HG03103 (cell line): ENCODE measurements around the gene PPP1R1B.

ENCODE experiments used
- ATAC-seq: cut with Tn5 transposase; IDR thresholded peaks from one replicate; pipeline ENCODE4 v1.9.1; 2021; ENCODE audit warnings: low read depth; ENCODE audit not compliant: unreplicated experiment

Gene PPP1R1B

GRCh38 chr17:39666231-39666600 lies 39.5 kb downstream of the PPP1R1B start:
- no peak for ATAC-seq

DNA sequence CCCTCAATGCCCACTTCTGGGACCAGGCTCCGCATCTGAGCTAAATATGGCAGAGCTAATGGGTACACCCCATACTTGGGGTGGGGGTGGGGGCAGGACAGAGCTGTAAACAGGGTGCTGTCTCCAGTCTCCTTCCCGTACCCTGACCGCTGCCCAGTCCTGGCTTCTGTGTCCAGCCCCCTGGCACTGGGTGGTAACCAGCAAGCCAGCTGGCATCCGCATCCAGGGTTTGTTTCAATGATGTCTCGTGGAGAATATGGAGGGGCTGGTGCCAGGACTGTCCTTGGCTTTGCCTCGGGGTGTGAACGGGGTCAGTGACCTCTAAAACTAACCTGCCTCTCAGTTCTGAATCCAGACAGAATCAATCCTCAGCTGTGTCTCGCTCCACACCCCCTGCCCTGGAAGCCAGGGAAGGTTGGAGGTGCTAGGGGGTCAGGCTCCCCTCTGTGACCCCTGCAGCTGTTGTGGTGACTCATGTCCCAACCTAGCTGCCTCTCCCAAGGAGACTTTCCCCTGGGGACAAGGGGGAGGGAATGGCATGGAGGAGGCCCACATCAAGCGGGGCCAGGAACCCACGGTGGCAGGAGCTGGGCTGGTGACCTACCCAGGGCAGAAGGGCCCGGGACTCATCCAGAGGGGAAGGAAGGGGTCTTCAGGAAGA lies 40.0 kb downstream of the PPP1R1B start:
- ATAC-seq, result no peak

GRCh38 chr17:39667262-39667944 lies 40.7 kb downstream of the PPP1R1B start:
- no peak for ATAC-seq

DNA sequence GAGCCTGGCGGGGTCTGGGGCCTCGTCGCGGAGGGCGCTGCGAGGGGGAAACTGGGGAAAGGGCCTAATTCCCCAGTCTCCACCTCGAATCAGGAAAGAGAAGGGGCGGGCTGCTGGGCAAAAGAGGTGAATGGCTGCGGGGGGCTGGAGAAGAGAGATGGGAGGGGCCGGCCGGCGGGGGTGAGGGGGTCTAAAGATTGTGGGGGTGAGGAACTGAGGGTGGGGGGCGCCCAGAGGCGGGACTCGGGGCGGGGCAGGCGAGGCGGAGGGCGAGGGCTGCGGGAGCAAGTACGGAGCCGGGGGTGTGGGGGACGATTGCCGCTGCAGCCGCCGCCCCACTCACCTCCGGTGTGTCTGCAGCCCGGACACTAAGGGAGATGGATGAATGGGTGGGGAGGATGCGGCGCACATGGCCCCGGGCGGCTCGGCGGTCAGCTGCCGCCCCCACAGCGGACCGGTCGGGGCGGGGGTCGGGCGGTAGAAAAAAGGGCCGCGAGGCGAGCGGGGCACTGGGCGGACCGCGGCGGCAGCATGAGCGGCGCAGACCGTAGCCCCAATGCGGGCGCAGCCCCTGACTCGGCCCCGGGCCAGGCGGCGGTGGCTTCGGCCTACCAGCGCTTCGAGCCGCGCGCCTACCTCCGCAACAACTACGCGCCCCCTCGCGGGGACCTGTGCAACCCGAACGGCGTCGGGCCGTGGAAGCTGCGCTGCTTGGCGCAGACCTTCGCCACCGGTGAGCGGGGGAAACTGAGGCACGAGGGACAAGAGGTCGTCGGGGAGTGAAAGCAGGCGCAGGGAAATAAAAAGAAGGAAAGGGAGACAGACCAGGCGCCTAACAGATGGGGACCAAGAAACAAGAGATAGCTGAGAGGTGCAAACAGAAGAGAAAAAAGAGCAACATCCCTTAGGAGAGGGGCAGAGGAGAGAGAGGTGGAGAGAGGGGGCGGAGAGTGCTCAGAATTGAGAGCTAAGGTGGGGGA lies 41.5 kb downstream of the PPP1R1B start, which contains the start of gene PNMT:
TSS of gene PNMT (plus strand) at position 509 of the 980 bp plus-strand sequence. CDS start at position 532, 23 bp downstream.
- no peak for ATAC-seq

- no peak for ATAC-seq
Observed at GRCh38 chr17:39669897-39670735, 43.4 kb downstream of the PPP1R1B start.

GRCh38 chr17:39670746-39671145 lies 44.0 kb downstream of the PPP1R1B start:
- no peak for ATAC-seq

- no peak for ATAC-seq
Observed at GRCh38 chr17:39671651-39672521, 45.1 kb downstream of the PPP1R1B start.

DNA sequence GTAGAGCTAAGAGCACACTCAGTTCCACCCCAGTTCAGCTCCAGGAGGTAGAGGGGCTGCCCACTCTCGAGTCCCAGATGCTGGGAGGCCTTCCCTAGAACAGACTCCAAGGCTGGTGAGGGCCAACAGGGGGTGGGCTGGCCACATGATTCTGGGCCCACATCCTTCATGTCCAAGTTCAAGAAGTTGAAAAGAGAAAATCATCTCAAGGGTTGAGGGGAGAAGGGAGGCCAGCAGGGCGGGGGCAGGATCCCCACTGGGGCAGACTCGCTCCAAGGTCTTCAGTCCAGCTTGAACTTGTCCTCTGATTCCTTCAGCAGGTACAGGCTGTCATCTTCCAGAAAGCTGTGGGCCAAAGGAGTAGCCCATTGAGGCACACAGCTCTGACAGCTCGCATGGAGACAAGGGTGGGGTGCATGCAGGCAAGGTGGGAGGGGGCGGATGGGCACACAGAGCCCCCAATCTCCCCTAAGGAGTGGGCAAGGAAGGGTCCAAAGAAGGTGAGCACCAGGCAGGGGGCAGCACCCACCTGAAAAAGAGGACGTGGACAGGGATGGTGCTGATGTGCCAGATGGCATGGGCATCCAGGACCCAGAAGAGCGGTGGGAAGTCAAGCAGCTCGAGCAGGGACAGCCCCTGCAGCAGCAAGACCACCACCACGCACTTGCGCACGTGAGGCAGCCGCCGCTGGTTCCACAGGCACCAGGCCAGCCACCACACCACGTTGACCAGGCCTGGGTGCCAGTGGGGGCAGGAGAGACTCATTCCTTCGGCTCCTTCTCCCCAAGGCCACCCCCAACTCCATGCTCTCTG lies 46.0 kb downstream of the PPP1R1B start:
- no peak for ATAC-seq

DNA sequence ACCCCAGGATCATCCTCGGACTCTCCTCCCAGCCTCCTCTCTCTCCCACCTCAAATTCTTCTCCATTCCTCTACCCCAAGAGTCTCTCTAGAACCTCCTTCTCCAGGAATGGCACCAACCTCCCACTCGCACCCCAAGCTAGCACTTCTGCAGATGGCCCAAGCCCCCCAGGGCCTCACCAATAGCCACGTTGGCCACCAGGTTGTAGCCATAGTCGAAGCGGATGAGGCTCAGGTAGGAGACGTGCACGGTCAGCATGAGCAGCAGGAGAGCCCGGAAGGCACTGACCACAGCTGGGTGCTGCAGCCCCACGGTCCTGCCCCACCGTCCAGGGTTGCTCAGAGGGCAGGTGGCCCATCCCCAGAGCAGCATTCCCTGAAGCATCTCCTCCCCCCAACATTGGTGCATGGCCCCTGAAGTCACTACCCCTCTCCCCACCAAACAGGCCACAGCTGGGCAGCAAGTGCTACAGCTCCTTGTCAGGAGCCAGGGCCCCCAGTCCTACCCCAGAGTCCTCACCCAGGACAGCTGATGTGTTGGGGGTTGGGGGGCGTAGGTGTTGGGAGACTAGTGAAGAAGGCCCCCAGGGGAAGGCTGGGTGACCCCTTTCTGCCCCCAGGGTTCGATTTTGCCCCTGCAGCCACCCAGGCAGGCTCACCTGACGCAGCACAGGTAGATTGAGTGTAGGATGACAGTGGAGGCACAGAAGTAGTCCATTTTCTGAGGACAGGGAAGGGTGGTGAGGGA lies 46.8 kb downstream of the PPP1R1B start:
- ATAC-seq, result no peak

- no peak for ATAC-seq
Observed at GRCh38 chr17:39674179-39674578, 47.4 kb downstream of the PPP1R1B start.

DNA sequence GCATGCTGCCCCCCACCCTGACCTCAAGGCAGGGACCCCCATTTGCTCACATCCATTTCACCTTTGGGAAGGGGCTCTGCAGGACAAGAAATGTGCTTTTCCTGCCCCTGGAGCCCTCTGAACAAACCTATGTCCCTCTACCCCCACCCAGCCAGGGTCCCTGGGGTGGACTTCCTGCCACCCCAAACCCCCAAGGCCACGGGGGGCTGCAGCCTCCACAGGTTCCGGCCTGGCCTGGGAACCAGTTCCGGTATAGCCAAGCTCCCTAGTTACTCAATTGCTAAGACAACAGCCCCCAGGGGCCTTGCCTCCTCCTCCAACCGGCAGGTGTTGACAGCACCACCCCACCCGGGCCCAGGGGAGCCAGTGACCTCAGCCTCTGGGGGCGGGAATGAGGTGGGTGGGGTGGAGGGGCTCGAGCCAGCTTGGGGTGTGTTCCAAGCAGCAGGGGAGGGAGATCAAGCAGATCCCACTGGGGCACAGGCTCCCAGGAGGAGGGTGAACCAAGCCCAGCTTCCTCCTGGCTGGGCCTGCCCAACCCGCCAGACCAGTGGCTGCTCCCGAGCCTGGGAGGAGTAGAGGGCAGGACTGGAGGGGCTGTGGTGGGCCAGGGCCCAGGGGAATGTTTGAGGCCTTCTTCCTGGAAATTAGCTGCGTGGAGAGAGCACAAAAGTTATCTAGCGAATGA lies 48.1 kb downstream of the PPP1R1B start:
- ATAC-seq, result no peak

GRCh38 chr17:39675390-39676082 lies 48.8 kb downstream of the PPP1R1B start:
- ATAC-seq, result no peak

GRCh38 chr17:39676198-39676819 lies 49.6 kb downstream of the PPP1R1B start:
- no peak for ATAC-seq

DNA sequence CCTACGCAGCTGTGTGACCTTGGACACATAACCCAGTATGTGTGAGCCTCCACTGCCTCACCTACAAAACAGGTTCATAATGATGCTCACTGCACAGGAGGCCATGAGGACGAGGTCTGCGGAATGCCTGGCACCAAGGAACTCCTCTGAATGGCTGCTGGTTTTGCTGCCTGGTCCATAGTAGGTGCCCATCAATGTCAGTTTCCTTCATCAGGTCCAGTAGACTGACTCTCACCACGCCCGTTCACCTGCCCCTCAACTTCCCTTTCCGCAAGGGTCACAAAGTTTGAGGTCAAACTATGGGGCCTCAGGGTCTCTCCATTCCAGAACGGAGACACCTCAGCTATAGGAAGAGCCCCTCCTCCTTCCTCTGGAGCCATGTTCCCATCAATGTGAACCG lies 50.3 kb downstream of the PPP1R1B start:
- ATAC-seq, result no peak

DNA sequence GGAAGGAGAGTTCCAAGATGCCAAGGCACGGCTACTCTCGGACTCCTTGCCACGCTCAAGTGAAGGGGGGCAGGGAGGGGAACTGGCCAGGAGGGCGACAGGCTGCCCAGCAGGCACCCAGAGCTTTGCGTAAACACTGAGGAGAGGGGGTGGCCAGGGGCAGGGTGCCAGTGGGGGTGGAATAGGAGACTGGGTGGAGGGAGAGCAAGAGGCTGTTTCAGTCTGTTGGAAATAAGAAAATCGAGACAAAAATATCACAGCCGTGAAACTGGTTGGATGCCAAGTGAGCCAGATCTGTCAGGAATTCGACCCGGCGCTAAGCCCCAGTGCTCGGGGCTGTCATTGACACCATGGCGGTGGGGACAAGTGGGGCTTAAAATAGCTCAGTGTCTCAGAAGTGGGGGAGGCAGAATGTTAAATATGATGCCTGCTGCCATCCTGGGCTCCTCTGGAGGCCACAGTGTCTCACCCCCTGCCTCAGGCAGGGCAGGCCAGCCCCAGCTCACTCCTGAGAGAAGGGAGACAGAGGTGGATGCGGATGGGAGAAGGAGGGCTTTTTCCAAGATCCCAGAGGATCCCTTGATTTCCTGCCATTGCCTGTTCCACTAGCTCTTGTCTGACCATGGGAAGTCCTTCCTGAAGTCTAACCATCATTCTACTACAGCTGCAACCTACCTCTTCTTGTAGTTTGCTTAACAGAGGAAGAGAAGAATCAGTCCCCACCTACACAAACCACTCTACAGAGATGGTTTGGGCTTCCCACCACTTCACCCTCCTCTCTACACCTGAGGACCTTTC lies 51.0 kb downstream of the PPP1R1B start:
- no peak for ATAC-seq
